MM.1S (cell line): ENCODE measurements around the gene TMCO1.

Source experiments
- EZH2 ChIP-seq: fragments of 300-600 bp; sonication (generic); optimal IDR thresholded peaks from 2 replicates; pipeline ENCODE3; 2017; ENCODE audit warnings: low read depth, mild to moderate bottlenecking, antibody characterized with exemption, low read length, mixed read lengths
- TF ChIP-seq, protein P1 (sequence below): fragments of 300-600 bp; sonication (generic); IDR thresholded peaks from 2 replicates; pipeline ENCODE4 v1.5.1; 2016; ENCODE audit warnings: antibody characterized with exemption, low read length, mixed read lengths

DNA sequence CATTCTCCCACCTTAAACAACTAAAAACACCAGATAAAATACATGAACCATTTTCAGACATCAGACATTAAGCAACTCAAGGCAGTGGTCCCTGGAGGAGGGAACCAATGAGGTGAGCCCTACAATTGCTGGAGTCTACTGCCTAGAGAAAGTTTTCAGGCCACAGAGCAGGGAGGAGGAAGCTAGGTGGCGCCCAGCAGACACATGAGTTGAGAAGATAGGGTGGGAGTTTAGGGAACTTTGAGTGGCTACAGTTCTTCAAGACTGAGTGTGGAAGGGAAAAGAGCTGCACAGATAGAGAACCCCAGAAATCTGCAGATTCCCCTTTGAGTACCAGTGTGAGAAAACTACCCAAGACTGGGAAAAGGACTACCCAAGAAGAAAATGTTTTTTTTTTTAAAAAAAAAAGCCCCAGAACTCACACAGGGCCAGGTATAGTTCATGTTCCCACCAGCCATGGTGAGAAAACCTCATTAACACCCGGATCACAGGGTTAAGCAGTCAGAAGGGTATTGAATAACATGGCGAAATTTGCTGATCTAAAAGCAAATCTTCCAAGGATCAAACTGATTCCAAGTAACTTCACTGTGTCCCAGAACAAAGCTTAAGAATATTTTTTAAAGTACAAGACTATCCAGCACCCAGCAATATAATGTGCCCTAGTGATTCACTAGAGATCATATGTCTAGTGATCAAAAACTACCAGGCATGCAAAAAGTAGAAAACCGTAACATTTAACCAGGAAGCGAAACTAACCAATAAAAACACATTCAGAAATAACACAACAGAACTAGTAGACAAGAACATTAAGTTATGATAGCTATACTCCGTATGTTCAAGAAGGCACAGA is 82.3 kb downstream of the TMCO1 start:
- TF ChIP-seq, protein P1, sequence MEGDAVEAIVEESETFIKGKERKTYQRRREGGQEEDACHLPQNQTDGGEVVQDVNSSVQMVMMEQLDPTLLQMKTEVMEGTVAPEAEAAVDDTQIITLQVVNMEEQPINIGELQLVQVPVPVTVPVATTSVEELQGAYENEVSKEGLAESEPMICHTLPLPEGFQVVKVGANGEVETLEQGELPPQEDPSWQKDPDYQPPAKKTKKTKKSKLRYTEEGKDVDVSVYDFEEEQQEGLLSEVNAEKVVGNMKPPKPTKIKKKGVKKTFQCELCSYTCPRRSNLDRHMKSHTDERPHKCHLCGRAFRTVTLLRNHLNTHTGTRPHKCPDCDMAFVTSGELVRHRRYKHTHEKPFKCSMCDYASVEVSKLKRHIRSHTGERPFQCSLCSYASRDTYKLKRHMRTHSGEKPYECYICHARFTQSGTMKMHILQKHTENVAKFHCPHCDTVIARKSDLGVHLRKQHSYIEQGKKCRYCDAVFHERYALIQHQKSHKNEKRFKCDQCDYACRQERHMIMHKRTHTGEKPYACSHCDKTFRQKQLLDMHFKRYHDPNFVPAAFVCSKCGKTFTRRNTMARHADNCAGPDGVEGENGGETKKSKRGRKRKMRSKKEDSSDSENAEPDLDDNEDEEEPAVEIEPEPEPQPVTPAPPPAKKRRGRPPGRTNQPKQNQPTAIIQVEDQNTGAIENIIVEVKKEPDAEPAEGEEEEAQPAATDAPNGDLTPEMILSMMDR: no peak
- TF ChIP-seq EZH2: no peak
